Karpas-422 (cell line): ENCODE data around the gene MDGA2. TPM values are rescaled to one million over a fixed set of nuclear protein-coding genes. Genes with fewer than 3 reads are reported as not detected.
"Not testable (repeated sequence)": the region's sequence is repeated elsewhere in the genome, so short reads cannot be mapped to it uniquely, and the experiment has no call there.

ENCODE experiments used
- DNase-seq: peaks from one replicate; pipeline ENCODE4 v3.0.0-alpha.2; 2015
- H2AFZ ChIP-seq: fragments of 200-600 bp; sonication (generic); 2 replicates; pipeline ENCODE4 v1.6.1; 2014; ENCODE audit warnings: antibody characterized with exemption, low read length, mixed read lengths
- H3K27ac ChIP-seq: fragments of 200-600 bp; sonication (generic); 2 replicates; pipeline ENCODE4 v1.5.1; 2014; ENCODE audit warnings: mild to moderate bottlenecking, low read length, moderate library complexity
- H3K27me3 ChIP-seq: fragments of 200-600 bp; sonication (generic); 2 replicates; pipeline ENCODE4 v1.6.1; 2014; ENCODE audit warnings: low read length, mixed read lengths
- H3K36me3 ChIP-seq: fragments of 200-600 bp; sonication (generic); 2 replicates; pipeline ENCODE4 v1.6.1; 2014; ENCODE audit warnings: low read length, mixed read lengths; ENCODE audit not compliant: insufficient read depth
- H3K4me1 ChIP-seq: fragments of 200-600 bp; sonication (generic); 2 replicates; pipeline ENCODE4 v1.6.1; 2014; ENCODE audit warnings: mild to moderate bottlenecking, low read length, mixed read lengths
- H3K4me2 ChIP-seq: fragments of 200-600 bp; sonication (generic); 2 replicates; pipeline ENCODE4 v1.6.1; 2014; ENCODE audit warnings: low read length, low read depth, mild to moderate bottlenecking; ENCODE audit not compliant: poor library complexity, severe bottlenecking
- H3K4me3 ChIP-seq: fragments of 200-600 bp; sonication (generic); 2 replicates; pipeline ENCODE4 v1.5.1; 2014; ENCODE audit warnings: mild to moderate bottlenecking, antibody characterized with exemption, low read length, mixed read lengths
- H3K79me2 ChIP-seq: fragments of 200-600 bp; sonication (generic); 2 replicates; pipeline ENCODE4 v1.6.1; 2014; ENCODE audit warnings: mild to moderate bottlenecking, low read length, mixed read lengths
- H3K9ac ChIP-seq: fragments of 200-600 bp; sonication (generic); 2 replicates; pipeline ENCODE4 v1.6.0; 2014; ENCODE audit warnings: low read length
- H3K9me2 ChIP-seq: fragments of 200-600 bp; sonication (generic), shearing (Covaris generic); replicated peaks from 2 replicates; pipeline ENCODE4 v1.6.0; 2014; ENCODE audit warnings: mild to moderate bottlenecking, low read length, moderate library complexity; ENCODE audit not compliant: insufficient read depth
- H3K9me3 ChIP-seq: fragments of 300-700, 200-600 bp; sonication (generic); 2 replicates; pipeline ENCODE4 v1.6.1; 2014; ENCODE audit warnings: low read length, mixed read lengths
- H4K20me1 ChIP-seq: fragments of 200-600 bp; sonication (generic); 2 replicates; pipeline ENCODE4 v1.6.1; 2014; ENCODE audit warnings: mild to moderate bottlenecking, antibody characterized with exemption, low read length, low read depth; ENCODE audit not compliant: insufficient read depth
- total RNA-seq: library from RNA; depleted of rRNA; stranded (reverse); fragments of >200 nt; shearing (Covaris generic); gene quantifications from 2 replicates; pipeline ENCODE4 v1.2.3, GENCODE V29; 2014; ENCODE audit warnings: low replicate concordance

The MDGA2 gene
- total RNA-seq, 1 experiment from 2014 or later = not detected

- not testable (repeated sequence) for H3K9ac ChIP-seq, H3K27me3 ChIP-seq, DNase-seq, H3K4me3 ChIP-seq, H3K4me2 ChIP-seq, H3K36me3 ChIP-seq, H2AFZ ChIP-seq, H4K20me1 ChIP-seq, H3K9me2 ChIP-seq, H3K79me2 ChIP-seq, H3K27ac ChIP-seq, H3K4me1 ChIP-seq
- H3K9me3 ChIP-seq = peaks cover 30% of the 10 kb centered on the region; the same call in 1 of the 2 replicates
Observed at GRCh38 chr14:47242579-47242978, 432.8 kb downstream of the MDGA2 start.

- H3K36me3 ChIP-seq = no peaks in the 10 kb centered on the region
- no peak overlapping the region for H3K9ac ChIP-seq
- H3K27ac ChIP-seq = no peak overlapping the region
- H4K20me1 ChIP-seq = no peaks in the 10 kb centered on the region
- H3K4me2 ChIP-seq = no peak overlapping the region
- no peaks in the 10 kb centered on the region for H3K79me2 ChIP-seq
- no peak for DNase-seq
- peaks cover 31% of the 10 kb centered on the region for H3K9me3 ChIP-seq
- no peak overlapping the region for H2AFZ ChIP-seq
- no peaks in the 10 kb centered on the region for H3K9me2 ChIP-seq
- no peaks in the 10 kb centered on the region for H3K4me1 ChIP-seq
- no peaks in the 10 kb centered on the region for H3K27me3 ChIP-seq
- H3K4me3 ChIP-seq = no peak overlapping the region
Observed at GRCh38 chr14:47240748-47241437, 434.5 kb downstream of the MDGA2 start.

- Histone ChIP-seq H2AFZ (no peak overlapping the region), H3K9me2 (no peaks in the 10 kb centered on the region), H3K4me2 (no peak overlapping the region), H3K27me3 (no peaks in the 10 kb centered on the region), H3K4me1 (no peaks in the 10 kb centered on the region), H3K4me3 (no peak overlapping the region), H3K79me2 (no peaks in the 10 kb centered on the region), H3K36me3 (no peaks in the 10 kb centered on the region), H3K9me3 (peaks cover 60% of the 10 kb centered on the region), H3K9ac (no peak overlapping the region), H4K20me1 (no peaks in the 10 kb centered on the region), H3K27ac (no peak overlapping the region)
- DNase-seq = no peak
Observed at GRCh38 chr14:47235619-47236018, 439.8 kb downstream of the MDGA2 start.

GRCh38 chr14:47226877-47227520, 448.4 kb downstream of the MDGA2 start:
- no peaks in the 10 kb centered on the region for H4K20me1 ChIP-seq
- H2AFZ ChIP-seq = no peak overlapping the region
- no peaks in the 10 kb centered on the region for H3K4me1 ChIP-seq
- no peak for DNase-seq
- H3K27me3 ChIP-seq = no peaks in the 10 kb centered on the region
- no peaks in the 10 kb centered on the region for H3K9me2 ChIP-seq
- H3K27ac ChIP-seq = no peak overlapping the region
- H3K9ac ChIP-seq = no peak overlapping the region
- no peaks in the 10 kb centered on the region for H3K79me2 ChIP-seq
- H3K36me3 ChIP-seq = no peaks in the 10 kb centered on the region
- H3K4me2 ChIP-seq = no peak overlapping the region
- H3K4me3 ChIP-seq = no peak overlapping the region
- H3K9me3 ChIP-seq = peaks cover 46% of the 10 kb centered on the region

- H2AFZ ChIP-seq = no peak overlapping the region
- H3K9me3 ChIP-seq = peaks cover 43% of the 10 kb centered on the region
- no peak for DNase-seq
- no peaks in the 10 kb centered on the region for H3K9me2 ChIP-seq
- H3K36me3 ChIP-seq = no peaks in the 10 kb centered on the region
- no peak overlapping the region for H3K9ac ChIP-seq
- no peak overlapping the region for H3K4me3 ChIP-seq
- H3K27ac ChIP-seq = no peak overlapping the region
- H4K20me1 ChIP-seq = no peaks in the 10 kb centered on the region
- no peaks in the 10 kb centered on the region for H3K4me1 ChIP-seq
- no peak overlapping the region for H3K4me2 ChIP-seq
- H3K79me2 ChIP-seq = no peaks in the 10 kb centered on the region
- no peaks in the 10 kb centered on the region for H3K27me3 ChIP-seq
Observed at GRCh38 chr14:47223656-47224055, 451.7 kb downstream of the MDGA2 start.

GRCh38 chr14:47220096-47220495, 455.3 kb downstream of the MDGA2 start:
- H3K27ac ChIP-seq = no peak overlapping the region
- no peak overlapping the region for H3K4me3 ChIP-seq

GRCh38 chr14:47211263-47211662, 464.1 kb downstream of the MDGA2 start:
- Histone ChIP-seq H3K27me3 (no peaks in the 10 kb centered on the region), H3K79me2 (no peaks in the 10 kb centered on the region), H3K4me1 (no peaks in the 10 kb centered on the region), H3K4me3 (no peak overlapping the region), H3K4me2 (no peak overlapping the region), H4K20me1 (no peaks in the 10 kb centered on the region), H3K9me3 (peaks cover 49% of the 10 kb centered on the region), H3K9me2 (no peaks in the 10 kb centered on the region), H3K27ac (no peak overlapping the region), H3K36me3 (no peaks in the 10 kb centered on the region), H3K9ac (no peak overlapping the region), H2AFZ (no peak overlapping the region)
- DNase-seq = no peak

More at GRCh38 chr14:47220096-47220495, 455.3 kb downstream of the MDGA2 start:
- Histone ChIP-seq H3K36me3 (no peaks in the 10 kb centered on the region), H3K9me2 (no peaks in the 10 kb centered on the region), H3K9me3 (peaks cover 51% of the 10 kb centered on the region), H3K4me1 (no peaks in the 10 kb centered on the region), H3K79me2 (no peaks in the 10 kb centered on the region), H2AFZ (no peak overlapping the region), H3K27me3 (no peaks in the 10 kb centered on the region), H4K20me1 (no peaks in the 10 kb centered on the region), H3K9ac (no peak overlapping the region), H3K4me2 (no peak overlapping the region)
- DNase-seq = no peak

- no peak overlapping the region for H2AFZ ChIP-seq
- H3K27me3 ChIP-seq = no peaks in the 10 kb centered on the region
- H3K9me3 ChIP-seq = peaks cover 46% of the 10 kb centered on the region
- no peak overlapping the region for H3K9ac ChIP-seq
- no peaks in the 10 kb centered on the region for H3K9me2 ChIP-seq
- H3K27ac ChIP-seq = no peak overlapping the region
- H4K20me1 ChIP-seq = no peaks in the 10 kb centered on the region
- no peaks in the 10 kb centered on the region for H3K79me2 ChIP-seq
- H3K4me2 ChIP-seq = no peak overlapping the region
- DNase-seq = no peak
- H3K4me3 ChIP-seq = no peak overlapping the region
- H3K4me1 ChIP-seq = no peaks in the 10 kb centered on the region
- H3K36me3 ChIP-seq = no peaks in the 10 kb centered on the region
Observed at GRCh38 chr14:47210099-47210498, 465.3 kb downstream of the MDGA2 start.
